ENCODE data around the gene GMPR2. TPM values are rescaled to one million over a fixed set of nuclear protein-coding genes. Genes with fewer than 3 reads are reported as not detected.
"Not testable (repeated sequence)": the region's sequence is repeated elsewhere in the genome, so short reads cannot be mapped to it uniquely, and the experiment has no call there.

The GMPR2 gene
- total RNA-seq, 1 donor from 2014 or later = 39.9 TPM

GRCh38 chr14:24231263-24232120 is 1.2 kb upstream of the GMPR2 start:
- DNase-seq = no peak

DNA sequence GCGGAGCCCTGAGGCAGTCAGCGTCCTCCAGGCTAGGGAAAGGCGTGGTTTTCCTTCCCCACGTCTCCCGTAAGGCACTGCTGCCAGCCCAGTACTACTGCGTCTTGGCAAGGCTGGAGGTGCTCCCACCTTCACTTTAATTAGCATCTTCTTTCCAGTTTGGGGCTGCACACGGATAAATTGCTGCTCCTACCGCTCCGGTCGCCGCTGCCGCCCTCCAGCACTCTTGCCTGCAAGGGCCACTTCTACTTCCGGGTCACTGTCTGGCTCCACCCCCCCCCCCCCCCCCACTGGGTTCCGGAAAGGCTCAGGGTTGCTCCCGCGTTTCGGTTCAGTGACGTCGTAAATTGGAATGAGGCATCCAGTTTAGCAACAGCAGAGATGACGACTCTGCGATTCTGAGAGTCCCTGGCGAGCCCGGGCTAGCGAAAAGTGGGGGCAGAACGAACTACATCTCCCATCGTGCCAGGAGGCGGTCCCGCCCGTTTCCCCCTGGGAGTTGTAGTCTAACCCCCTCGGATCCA is 546 bp upstream of the GMPR2 start, which contains the start of gene NEDD8:
Gene NEDD8 (minus strand): TSS at position 247 of the 524 bp plus-strand sequence. CDS start 100 bp downstream, at position 147.
- peak; percentile 97 for DNase-seq

GRCh38 chr14:24233538-24233866 is 773 bp downstream of the GMPR2 start:
- DNase-seq = no peak

GRCh38 chr14:24234095-24235005 is 1.6 kb downstream of the GMPR2 start:
- no peak for DNase-seq

GRCh38 chr14:24235804-24236688 is 3.3 kb downstream of the GMPR2 start:
- DNase-seq = no peak

DNA sequence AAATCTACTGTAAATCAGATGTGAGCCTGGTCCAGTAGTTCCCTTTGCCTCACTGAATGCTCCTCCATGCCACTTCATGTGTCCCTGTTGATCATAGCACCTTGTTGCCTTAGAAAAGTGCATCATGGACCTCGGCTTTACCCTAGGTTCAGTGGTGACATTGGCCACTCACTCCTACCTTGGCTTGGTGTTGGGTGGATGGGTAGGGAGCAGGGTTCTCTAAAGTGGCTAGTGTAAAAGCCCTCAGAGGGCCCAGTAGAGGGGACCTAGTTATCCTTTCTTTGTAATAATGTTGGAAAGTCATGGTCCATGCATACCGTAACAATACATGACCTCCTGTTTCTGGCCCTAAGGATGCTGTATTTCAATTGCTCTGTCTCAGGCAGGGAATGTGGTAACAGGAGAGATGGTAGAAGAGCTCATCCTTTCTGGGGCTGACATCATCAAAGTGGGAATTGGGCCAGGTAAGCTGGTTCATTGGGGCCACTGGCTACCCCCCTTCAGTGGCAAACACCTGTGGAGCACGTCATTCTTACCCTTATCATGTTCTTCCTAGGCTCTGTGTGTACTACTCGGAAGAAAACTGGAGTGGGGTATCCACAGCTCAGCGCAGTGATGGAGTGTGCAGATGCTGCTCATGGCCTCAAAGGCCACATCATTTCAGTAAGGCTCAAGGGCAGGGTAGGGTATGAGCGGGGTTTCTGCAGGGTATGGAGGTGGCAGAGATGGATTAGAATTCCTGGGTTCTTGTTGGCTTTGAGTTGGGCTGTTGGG is 4.1 kb downstream of the GMPR2 start:
- no peak for DNase-seq

DNA sequence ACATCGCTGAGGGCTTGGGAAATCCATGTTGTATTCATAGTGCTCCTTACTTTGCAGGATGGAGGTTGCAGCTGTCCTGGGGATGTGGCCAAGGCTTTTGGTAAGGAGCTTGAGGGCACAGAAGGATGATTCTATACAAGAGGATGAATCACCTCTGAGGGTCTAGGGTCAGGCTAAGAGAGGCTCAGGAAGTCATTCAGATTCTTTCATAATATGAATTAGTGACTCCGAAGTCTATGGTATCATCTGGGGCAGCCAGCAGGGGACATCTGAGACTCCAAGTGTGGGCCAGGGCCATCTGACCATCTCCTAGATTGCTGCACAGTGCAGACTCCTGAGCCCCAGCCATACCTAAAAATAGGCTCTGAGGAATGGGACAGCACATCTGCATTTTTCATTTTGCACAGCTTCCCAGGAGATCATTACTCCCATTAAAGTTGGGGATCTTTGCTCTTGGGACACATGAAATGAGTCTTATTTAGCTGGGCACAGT is 4.8 kb downstream of the GMPR2 start:
- DNase-seq = no peak

- no peak for DNase-seq
Observed at GRCh38 chr14:24238123-24238522, 5.4 kb downstream of the GMPR2 start.

GRCh38 chr14:24238527-24239037 is 5.9 kb downstream of the GMPR2 start:
- DNase-seq = no peak

DNA sequence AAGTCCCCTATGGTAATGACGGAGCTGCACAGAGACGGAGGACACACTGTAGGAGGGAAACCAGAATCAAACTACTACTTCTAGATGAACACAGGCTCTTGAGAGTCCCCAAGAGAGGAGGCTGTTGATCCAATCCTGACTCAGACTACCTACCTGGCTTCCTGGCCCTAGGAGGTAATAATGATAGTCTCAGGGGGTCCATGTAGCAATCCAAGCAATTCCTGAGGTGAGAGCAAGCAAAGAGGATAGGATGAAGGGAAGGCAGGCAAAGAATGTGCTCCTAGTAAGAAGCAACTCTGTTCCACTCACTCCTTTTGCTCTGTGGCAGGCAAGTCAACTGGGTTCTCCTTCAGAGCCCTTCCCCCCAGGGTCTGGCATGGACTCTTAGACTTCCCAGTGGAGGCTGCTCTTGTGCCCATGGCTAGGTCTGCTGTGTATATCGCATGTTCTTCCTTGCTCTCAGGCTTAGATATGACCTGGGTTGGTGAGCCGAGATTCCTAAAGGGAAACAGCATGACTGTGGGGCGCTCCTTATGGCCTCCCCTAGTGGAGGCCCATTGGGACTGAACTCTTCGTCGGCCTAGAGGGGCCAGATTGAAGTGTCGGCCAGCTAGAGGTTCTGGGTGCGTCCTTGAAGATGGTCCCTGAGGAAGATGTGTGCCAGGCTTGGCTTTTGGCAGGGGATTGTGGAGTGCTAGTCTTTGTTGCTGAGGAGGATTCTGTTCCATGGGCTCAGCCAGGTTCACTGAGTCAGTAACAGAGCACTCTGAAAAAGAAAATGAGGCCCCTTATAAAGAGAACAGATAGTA is 7.6 kb downstream of the GMPR2 start:
- no peak for DNase-seq

DNA sequence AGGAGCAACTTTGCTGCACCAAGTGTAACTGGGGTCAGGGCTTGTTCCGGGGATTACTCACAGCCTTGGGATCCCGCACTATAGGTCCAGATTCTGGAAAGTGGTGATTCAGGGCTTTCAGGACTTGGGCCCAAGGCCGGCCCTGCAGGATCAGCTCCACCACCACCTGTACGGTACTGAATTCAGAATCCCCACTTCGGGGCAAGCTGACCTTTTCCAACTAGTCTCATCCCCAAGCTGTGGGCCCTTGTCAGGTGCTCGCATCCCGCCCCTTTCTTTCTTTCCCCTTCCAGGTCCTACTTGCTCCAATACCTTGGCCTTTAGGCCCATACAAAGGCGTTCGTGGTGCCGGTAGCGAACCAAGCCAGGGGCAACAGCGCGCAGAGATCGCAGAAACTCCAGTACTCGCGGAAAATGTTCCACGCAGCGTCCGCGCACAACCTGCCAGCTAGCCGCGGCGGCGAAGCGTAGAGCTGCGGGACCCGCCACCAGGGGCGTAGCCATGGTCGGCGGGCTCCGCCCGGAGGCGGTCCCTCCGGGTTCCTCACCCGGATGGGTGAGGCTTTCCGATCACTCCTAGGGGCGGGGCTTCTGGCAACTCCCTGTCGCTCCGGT is 9.2 kb downstream of the GMPR2 start:
- peak; percentile 96 for DNase-seq

DNA sequence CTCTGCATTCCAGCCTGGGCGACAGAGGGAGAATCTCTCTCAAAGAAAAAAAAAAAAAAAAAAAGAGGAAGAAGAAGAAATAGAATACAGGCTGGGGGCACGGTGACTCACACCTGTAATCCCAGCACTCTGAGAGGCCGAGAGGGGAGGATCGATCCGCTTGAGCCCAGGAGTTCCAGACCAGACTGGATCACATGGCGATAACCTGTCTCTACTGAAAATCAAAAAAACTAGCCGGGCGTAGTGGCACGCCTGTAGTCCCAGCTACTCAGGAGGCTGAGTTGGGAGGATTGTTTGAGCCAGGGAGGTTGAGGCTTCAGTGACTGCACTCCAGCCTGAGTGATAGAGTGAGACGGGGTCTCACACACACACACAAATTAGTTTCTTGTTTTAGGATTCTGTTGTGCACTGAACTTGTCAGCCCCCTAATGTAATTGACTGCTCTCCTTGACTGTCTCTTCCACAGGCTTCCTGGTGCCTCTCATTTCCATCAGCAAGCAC is 10.7 kb downstream of the GMPR2 start:
- DNase-seq = no peak

DNA sequence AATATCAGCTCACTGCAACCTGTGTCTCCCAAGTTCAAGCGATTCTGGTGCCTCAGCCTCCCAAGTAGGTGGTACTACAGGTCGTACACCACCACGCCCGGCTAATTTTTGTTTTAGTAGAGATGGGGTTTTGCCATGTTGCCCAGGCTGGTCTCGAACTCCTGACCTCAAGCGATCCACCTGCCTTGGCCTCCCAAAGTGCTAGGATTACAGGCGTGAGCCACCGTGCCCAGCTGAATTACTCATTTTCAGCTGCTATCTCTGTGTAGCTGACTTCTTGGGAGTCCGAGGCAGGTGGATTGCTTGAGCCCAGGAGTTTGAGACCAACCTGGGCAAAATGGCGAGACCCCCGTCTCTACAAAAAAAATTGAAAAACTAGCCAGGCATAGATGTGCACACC is 12.6 kb downstream of the GMPR2 start:
- DNase-seq = not testable (repeated sequence)

GRCh38 chr14:24246765-24247212 is 14.1 kb downstream of the GMPR2 start:
- no peak for DNase-seq

DNA sequence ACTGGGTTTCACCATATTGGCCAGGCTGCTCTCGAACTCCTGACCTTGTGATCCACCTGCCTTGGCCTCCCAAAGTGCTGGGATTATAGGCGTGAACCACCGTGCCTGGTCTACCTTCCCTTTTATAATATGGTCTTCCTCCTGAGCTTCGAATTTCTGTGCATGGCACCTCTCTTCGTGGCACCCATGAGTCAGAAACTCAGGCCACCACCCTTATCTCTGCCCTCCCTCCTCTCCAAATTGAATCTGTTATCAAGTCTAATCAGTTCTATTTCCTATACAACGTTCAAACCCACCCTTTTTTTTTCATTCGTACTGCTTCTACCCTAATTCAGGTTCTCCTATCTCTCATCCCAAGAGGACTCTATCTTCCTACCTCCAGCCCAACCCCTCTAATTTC is 14.7 kb downstream of the GMPR2 start:
- DNase-seq = no peak

- no peak for DNase-seq
Observed at GRCh38 chr14:24249230-24250021, 16.7 kb downstream of the GMPR2 start.

DNA sequence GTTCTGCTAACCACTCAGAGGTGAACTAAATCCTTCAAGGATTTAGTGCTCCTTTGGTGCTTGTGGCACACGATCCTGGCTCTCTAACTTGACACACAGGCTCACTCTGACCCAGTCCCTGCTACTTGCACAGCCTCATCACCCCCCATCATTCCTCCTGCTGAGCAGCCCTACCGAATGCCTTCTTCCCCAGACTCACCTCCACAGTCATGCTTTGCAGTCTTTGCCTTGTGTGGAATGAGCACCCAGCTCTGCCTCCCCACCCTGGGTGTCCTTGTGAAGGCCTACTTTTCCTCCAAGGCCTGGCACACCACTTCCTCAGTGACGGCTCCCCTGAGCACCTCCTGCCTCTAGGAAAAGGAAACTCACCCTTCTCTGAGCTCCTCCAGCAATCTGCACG is 17.6 kb downstream of the GMPR2 start:
- DNase-seq = no peak

DNA sequence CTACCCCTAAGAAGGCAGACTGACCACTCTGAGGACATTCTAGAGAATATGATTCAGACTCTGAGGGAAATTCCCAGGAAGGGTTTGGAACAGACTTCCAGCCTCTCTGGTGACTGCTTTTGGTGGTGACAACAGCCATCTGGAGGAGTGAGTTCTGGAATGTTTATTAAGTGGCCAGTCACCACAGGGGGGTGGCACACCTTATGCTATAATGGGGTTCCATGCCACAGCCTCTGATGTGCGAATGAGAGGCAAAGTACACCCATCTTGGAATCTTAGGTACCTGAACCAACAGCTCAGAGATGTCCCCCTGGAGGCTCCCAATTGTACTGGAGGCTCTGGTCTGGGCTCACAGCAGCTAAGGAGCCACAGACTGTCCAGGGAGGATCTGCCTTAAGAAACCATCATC is 19.2 kb downstream of the GMPR2 start:
- no peak for DNase-seq
